Prostate gland (tissue), 2 donors: Measurements from ENCODE around the gene UPF1. TPM values are rescaled to one million over a fixed set of nuclear protein-coding genes. Genes with fewer than 3 reads are reported as not detected.

Source experiments
- DNase-seq: peaks from one replicate; pipeline ENCODE4 v3.0.0-alpha.2; 2019; ENCODE audit warnings: low spot score
- H3K27ac ChIP-seq, 2 donors: fragments of 200-600 bp; sonication (generic); 2 replicates each; pipeline ENCODE4 v1.5.1; 2017 to 2019
- H3K27me3 ChIP-seq: fragments of 200-600 bp; sonication (generic); replicated peaks from 2 replicates; pipeline ENCODE4 v1.5.1; 2019; ENCODE audit not compliant: insufficient read depth
- H3K36me3 ChIP-seq, 2 donors: fragments of 200-600 bp; sonication (generic); 1 replicate in 1 of 2; 2 replicates in 1 of 2; pipeline versions ENCODE4 v1.5.1 to v1.8.1; 2017 to 2019
- H3K4me1 ChIP-seq: fragments of 200-600 bp; sonication (generic); replicated peaks from 2 replicates; pipeline ENCODE4 v1.5.1; 2019
- H3K4me3 ChIP-seq, 2 donors: fragments of 200-600 bp; sonication (generic); 2 replicates each; pipeline ENCODE4 v1.5.1; 2017 to 2019
- H3K9me3 ChIP-seq: fragments of 200-600 bp; sonication (generic); 2 replicates; pipeline ENCODE4 v1.5.1; 2017
- CTCF ChIP-seq, 4 experiments: fragments of 200-600 bp in 2 of 4; fragments of 450-650 bp in 2 of 4; sonication (generic) in 2 of 4; IDR thresholded peaks; 1 replicate in 3 of 4; 2 replicates in 1 of 4; pipeline ENCODE4 v1.5.1; 2016 to 2019; ENCODE audit warnings: antibody characterized with exemption in 4 of 4, mild to moderate bottlenecking in 2 of 4, moderate library complexity in 2 of 4
- POLR2A ChIP-seq: fragments of 450-650 bp; IDR thresholded peaks from one replicate; pipeline ENCODE4 v1.6.1; 2016; ENCODE audit warnings: antibody characterized with exemption, mild to moderate bottlenecking
- POLR2AphosphoS5 ChIP-seq: sonication (generic); formaldehyde crosslinking; IDR thresholded peaks from one replicate; pipeline ENCODE4 v1.6.1; 2017; ENCODE audit warnings: antibody characterized with exemption
- WGBS: methylation state at CpG from one replicate; pipeline ENCODE4 v1.1.5; 2018; 5-methylcytosine and 5-hydroxymethylcytosine counted together
- intact Hi-C: fragments of 100-400 bp; cut with DNase I; formaldehyde crosslinking; loops from one replicate; pipeline ENCODE4 v1.14.2; 2022
- total RNA-seq, 2 donors: library from RNA; depleted of rRNA; stranded (reverse); fragments of >200 nt; gene quantifications; one replicate each; pipeline ENCODE4 v1.1.0, GENCODE V29; 2016

Gene UPF1
- total RNA-seq, 2 donors from 2014 or later = 105 to 171 TPM

DNA sequence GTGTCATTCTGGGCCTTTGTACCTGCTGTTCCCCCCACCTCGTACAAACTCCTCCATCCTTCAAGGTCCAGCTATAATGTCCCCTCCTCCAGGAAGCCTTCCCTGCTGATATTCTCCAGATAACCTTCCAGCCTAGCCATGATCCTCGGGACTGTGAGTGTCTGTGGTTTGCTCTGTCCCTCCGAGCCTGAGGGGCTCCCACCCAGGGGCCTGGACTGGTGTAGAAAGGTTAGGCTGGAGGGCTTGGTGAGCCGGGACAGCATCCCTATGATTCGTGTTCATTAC is 37.8 kb upstream of the UPF1 start:
- DNase-seq = no peak
- TF ChIP-seq POLR2A = no peak
- no peak for TF ChIP-seq POLR2AphosphoS5
- TF ChIP-seq CTCF (IDR thresholded peaks at IDR 0.05) = no peak
- 80% methylated on average over 5 of the region's 5 CpGs for WGBS
- peaks cover 19% of the 10 kb centered on the region for H3K27me3 ChIP-seq
- intact Hi-C loops = no loop called here
- H3K36me3 ChIP-seq = no peaks in the 10 kb centered on the region
- no peak overlapping the region for H3K4me3 ChIP-seq
- no peaks in the 10 kb centered on the region for H3K4me1 ChIP-seq
- H3K9me3 ChIP-seq = no peaks in the 10 kb centered on the region
- H3K27ac ChIP-seq = no peak overlapping the region

DNA sequence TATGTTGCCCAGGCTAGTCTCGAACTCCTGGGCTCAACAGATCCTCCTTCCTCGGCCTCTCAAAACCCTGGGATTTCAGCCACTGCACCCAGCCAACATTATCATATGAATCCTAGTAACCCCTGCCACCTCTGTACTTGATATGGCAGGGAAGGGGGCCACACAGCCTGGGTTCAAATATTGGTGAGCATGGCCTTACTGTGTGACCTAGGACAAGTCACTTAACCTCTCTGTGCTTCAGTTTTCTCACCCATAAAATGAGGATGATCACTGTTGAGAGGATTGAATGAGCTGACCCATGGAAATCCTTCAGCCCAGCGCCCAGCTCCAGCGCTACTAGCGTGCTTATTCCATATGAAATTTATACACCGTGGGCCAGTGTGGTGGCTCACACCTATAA is 37.1 kb upstream of the UPF1 start:
- H3K4me3 ChIP-seq = no peak overlapping the region
- WGBS = 96% methylated on average over 6 of the region's 6 CpGs
- H3K9me3 ChIP-seq = no peaks in the 10 kb centered on the region
- H3K36me3 ChIP-seq = no peaks in the 10 kb centered on the region
- TF ChIP-seq POLR2A (no peak), CTCF (IDR thresholded peaks at IDR 0.05) (no peak), POLR2AphosphoS5 (no peak)
- H3K27ac ChIP-seq = no peak overlapping the region
- peaks cover 17% of the 10 kb centered on the region for H3K27me3 ChIP-seq
- no peaks in the 10 kb centered on the region for H3K4me1 ChIP-seq
- no peak for DNase-seq
- intact Hi-C loops = no loop called here

- H3K4me1 ChIP-seq = no peaks in the 10 kb centered on the region
- H3K27me3 ChIP-seq = peaks cover 9% of the 10 kb centered on the region
- H3K4me3 ChIP-seq = no peak overlapping the region
- no peaks in the 10 kb centered on the region for H3K36me3 ChIP-seq
- DNase-seq = no peak
- no peak overlapping the region for H3K27ac ChIP-seq
- intact Hi-C loops = no loop called here
- TF ChIP-seq POLR2A (no peak), POLR2AphosphoS5 (no peak), CTCF (IDR thresholded peaks at IDR 0.05) (no peak)
- WGBS = 18% methylated on average over 21 of the region's 21 CpGs
- no peaks in the 10 kb centered on the region for H3K9me3 ChIP-seq
Observed at GRCh38 chr19:18795540-18795939, 36.2 kb upstream of the UPF1 start.

- no peak overlapping the region for H3K4me3 ChIP-seq
- TF ChIP-seq POLR2A (no peak), POLR2AphosphoS5 (no peak), CTCF (IDR thresholded peaks at IDR 0.05) (no peak)
- 66% methylated on average over 2 of the region's 2 CpGs for WGBS
- H3K4me1 ChIP-seq = no peaks in the 10 kb centered on the region
- H3K9me3 ChIP-seq = no peaks in the 10 kb centered on the region
- intact Hi-C loops = no loop called here
- no peak overlapping the region for H3K27ac ChIP-seq
- peaks cover 5% of the 10 kb centered on the region for H3K27me3 ChIP-seq
- DNase-seq = no peak
- H3K36me3 ChIP-seq = no peaks in the 10 kb centered on the region
Observed at GRCh38 chr19:18796239-18796638, 35.5 kb upstream of the UPF1 start.

DNA sequence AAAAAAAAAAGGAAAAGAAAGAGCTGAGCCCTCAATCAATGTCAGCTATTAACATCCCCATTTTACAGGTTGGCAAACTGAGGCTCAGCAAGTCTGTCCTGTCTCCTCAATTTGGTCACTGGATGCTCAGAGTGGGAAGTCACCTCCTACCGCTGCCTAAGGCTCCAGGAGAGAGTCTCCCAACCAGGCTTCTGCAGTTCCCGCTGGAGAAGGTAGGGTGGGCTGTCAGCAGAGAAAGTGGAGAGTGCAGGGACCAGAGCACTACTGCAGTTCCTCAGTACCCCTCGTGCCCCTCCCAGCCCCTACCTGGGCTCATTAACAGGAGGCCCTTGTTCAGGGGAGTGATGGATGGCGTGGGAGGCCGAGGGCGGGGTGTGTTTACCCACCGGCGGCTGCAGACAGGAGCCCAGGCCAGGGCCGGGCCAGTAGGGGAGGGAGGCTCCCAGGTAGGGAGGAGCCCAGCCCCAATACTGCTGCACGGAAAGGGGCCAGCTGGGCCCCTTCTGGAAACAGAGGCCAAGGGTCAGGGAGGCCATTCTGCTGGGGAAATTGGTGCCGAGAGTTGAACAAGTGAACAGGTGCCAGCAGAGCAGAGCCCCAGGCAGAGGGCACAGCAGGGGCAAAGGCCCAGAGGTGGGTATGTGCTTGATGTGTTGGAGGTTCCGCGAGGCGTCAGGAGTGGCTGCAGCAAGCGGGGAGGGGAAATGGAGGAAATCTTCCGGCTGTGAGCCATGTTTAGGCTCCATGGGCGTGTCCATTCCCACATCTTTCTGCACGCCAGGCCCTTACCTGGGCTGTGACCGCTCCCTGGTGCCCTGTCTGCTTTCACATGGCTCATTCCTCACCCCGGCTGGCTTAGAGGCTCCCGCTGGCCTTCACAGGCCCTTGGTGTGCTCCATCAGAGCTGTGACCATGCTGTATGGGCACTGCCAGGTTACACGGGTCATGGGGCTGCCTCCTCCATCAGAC is 33.1 kb upstream of the UPF1 start:
- H3K9me3 ChIP-seq = no peaks in the 10 kb centered on the region
- H3K4me3 ChIP-seq = no peak overlapping the region
- intact Hi-C loops = no loop called here
- H3K4me1 ChIP-seq = no peaks in the 10 kb centered on the region
- no peaks in the 10 kb centered on the region for H3K36me3 ChIP-seq
- H3K27me3 ChIP-seq = peaks cover 5% of the 10 kb centered on the region
- DNase-seq = no peak
- TF ChIP-seq CTCF (IDR thresholded peaks at IDR 0.05) (no peak), POLR2A (no peak), POLR2AphosphoS5 (no peak)
- 44% methylated on average over 22 of the region's 22 CpGs for WGBS
- H3K27ac ChIP-seq = no peak overlapping the region
